HG03097 (cell line): ENCODE results near the gene S100A4.

Experiments
- ATAC-seq: cut with Tn5 transposase; IDR thresholded peaks from one replicate; pipeline ENCODE4 v1.9.1; 2021; ENCODE audit not compliant: unreplicated experiment, low FRiP score

Gene S100A4

DNA sequence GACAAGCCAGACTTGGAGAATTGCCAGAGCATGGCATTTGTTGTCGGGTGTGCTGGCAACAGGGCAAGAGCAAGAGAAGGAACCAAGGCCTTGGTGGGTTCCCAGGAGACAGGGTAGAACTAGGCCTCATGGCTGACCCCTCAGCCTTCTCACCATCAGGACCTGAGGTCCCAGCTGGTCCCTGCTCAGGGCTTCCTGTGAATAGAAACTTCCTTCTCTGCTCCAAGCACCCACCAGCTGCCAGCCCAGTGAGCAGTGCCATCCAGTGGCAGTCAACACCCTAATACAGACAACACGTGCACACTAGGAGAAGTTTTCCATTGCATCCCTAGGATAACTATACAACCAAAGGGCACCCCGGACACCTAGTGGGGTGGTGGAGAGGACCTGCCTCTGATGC is 32.6 kb downstream of the S100A4 start:
- ATAC-seq: no peak

DNA sequence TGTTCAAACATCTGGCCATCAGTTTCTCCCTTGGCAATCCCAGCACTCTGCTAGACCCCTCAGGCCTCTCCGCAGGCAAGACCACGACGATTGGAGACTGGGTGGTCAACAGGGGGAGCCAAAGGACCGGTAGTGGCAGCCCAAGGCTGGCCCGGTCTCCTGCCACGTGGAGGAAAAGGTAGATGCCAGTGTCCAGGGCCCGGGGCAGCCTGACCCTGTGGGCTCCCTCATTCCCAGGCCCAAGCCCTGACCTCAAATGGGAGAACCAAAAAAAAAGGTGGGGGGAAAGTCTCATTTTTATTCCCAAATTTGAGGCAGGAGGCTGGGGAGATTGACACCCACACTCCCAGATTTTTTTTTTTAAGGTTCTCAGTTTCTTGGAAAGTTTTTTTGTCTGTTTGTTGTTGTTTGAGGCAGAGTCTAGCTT is 34.6 kb downstream of the S100A4 start:
- ATAC-seq: no peak

DNA sequence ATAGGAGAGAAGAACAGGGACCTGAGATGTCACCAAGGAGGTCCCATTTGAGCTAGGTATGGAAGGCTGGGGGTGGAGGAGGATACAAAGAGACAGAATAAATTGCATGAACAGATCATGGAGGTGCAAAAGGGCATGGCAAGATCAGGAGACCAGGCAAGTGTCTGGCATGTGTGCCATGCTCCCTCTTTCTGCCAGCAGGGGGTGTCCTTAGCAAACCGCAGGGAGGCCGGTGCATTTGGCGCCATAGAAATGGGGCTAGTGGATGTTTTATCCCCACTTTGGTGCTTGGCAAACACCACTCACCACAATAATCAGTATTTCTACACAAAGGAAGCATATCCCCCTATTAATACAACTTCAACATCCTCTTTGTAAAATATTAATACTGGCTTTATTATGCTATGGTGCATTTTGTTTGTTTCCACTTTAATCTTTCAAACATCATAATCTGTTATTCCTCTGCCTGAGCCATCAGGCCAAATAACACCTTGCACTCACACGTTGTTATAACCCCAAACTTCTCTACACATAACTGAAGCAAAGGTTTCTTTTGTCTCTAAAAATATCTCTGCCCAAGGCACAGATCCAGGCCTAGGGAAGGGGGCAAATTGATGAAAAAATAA is 35.8 kb downstream of the S100A4 start:
- no peak for ATAC-seq

DNA sequence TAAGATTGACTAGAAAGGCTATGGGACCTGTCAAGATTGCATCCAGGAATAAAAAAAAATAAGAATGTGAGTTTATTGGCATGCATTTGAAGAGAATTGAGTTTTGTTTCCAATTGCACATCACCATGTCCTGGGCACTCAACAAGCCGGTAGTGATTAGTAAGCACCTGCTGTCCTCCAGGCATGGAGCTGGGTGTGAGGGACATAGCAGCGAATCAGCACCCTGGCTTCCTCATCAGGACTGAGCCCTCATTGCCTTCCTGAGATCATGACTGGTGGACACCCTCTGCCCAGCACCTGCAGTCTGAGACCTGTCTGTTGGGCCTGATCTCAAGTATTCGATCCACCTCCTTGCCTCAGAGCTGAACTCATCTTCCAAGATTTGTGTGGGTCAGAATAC is 36.6 kb downstream of the S100A4 start:
- ATAC-seq: no peak

DNA sequence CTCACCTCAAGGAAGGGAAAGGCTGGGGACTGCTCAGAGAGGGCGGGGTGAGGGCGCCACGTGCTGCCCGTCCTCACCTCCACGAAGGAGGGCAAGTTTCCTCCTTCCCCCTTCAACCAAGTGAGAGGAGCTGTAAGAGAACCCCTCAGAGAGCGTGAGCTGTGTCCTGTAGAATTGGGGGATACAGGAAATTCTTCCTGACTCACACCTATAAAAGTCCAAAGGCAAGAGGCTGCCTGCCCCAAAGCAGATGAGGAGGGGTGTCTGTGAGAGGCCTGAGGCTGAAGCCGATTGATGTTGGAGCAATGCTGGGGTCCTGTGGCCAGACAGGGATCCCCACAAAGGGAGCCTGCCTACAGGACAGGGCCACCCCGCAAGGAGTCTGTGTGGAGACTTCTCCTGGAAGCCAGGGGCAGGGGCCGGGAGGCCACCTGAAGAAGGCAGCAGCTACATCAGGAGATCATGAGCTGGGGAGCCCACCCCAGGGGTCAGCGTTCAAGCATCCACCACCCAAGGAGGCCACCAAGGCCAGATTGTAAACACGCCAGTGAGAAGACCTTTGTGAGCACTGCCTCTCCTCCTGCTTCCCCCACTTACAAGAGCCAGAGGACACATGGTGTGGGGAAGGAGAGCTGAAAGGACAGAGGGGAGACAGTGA is 37.6 kb downstream of the S100A4 start:
- ATAC-seq: no peak

DNA sequence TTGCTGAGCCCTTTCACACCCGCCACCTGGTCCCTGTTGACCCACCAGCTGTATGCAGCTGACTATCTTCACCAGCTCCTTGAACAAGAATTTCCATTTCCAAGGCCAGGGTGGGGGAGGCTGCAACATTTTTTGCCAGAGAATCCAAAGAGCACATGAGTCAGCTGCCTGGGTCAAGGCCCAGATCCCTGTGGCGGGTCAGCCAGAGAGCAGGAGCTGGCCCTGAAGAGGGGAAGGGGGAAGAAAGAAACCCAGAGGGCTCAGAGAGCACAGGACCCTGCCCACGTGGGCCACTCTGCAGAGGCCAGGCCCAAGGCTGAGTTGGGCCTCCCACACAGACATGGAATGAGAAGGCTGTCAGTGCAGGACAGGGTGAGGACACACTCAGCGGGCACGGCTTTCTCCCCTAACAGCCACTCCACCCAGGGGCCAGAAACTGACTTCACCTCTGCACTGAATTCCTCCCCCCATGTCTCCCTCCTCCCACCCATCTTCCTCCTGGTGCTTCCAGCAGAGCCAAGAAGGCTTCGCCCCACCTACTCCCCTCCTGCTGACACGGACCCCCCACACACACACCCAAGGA is 38.7 kb downstream of the S100A4 start:
- no peak for ATAC-seq

DNA sequence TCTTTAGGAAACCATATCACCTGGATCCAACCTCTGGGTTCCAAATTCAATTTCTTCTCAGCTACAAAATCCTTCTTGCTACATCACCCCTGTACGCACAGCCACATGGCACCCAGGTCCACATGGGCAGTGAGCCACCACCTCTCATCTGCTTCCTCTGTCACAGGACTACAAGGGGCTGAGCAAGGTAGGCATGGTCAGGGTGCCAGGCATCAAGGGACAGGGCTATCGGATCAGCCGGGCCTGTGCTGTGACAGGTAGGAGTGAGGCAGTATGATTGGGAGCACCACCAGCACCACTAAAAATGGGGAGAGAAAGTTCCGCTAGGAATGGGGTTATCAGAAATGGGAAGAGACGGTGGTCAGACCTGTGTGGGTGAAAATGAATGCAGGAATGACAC is 39.2 kb downstream of the S100A4 start:
- ATAC-seq: no peak

DNA sequence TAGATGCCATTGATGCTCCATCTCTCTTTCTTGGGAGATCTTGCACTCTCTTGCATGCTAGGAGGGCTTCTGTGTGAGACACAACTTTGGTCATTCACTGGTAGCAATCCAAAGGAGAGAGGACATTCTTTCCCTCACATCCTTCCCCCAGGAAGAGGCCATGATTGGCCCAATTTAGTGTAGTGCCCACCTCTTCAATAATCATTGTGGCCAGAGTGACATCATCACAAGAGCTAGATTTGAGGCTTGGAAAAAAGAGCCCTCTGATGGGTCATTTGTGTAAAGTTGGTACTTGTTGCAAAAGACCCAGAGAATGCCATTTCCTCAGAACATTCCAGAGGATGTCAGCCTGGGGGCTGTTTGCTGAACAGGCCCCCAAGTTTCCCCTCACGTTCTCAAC is 40.0 kb downstream of the S100A4 start:
- no peak for ATAC-seq

DNA sequence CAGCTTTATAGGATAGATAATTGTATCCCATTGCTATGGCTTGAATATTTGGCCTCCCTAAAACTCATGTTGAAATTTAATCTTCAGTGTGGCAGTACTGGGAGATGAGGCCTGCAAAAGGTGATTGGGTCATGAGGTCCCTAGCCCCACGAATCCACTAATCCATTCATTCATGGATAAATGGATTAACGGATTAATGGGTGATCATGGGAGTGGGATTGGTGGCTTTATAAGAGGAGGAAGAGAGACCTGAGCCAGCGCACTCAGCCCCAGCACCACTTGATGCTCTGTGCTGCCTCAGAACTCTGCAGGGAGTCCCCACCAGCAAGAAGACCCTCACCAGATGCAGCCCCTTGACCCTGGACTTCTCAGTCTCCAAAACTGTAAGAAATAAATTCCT is 41.8 kb downstream of the S100A4 start:
- no peak for ATAC-seq

DNA sequence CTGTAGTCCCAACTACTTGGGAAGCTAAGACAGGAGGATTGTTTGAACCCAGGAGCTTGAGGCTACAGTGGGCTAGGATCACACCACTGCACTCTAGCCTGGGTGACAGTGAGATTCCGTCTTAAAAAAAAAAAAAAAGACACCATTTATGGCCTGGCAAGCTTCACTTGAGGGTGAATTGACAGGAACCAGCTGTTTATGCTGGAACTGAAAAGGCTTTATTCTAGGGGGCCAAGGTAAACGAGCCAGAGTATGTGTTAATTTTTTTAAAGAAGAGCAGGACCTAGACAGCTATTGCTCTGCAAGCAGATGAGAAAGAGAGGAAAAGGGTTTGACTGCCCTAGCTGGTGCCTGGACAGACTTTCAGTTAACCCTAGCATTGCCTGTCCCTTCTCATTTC is 46.9 kb downstream of the S100A4 start:
- ATAC-seq: no peak

DNA sequence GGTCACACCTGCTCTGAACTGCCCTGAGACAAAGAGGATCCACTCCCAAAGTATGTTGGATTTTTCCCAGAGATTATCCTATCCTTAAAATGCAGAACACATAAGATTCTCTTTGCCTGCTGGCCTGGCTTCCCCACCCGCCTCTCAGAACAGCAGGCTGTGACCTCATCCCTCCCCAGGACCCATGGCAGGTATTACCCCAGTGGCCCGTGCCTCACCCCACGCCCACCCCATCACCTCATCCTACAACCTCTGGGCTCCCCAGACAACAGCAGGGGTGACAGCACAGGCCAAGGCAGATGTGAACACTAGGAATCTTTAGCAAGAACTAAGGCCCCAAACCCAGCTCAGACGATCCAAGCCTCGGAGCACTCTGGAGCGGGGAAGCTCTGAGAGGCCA is 50.1 kb downstream of the S100A4 start:
- no peak for ATAC-seq

DNA sequence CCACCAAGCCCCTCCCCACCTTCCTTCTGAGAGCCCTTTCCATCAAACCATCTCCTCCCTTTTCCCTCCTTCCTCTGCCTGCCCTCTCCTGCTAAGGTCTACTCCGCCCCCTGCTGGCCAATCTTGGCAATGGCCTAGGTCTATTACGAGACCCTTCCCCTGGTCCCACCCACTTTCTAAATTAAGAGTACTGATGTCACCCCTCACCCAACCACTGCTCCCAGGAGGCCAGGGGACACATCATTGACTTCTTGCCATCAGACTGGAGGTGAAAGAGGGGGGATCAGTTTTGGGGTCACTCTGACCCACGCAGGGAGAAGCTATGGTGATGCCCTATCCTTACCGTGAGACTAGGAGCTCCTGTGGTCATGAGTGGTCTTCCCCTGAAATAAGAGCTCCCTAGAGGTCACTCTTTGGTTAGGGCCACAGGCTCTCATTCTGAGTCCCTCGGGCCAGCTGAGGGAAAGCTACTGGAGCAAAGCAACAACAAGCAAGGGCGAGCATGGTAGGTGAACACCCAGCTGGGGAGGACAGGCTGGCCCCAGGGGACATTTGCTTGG is 50.5 kb downstream of the S100A4 start:
- ATAC-seq: no peak
